K562 (cell line): ENCODE results near the gene SPINK8. TPM values are rescaled to one million over a fixed set of nuclear protein-coding genes. Genes with fewer than 3 reads are reported as not detected.

Source experiments
- ATAC-seq: fragments of 200-7000 bp; cut with Tn5 transposase; 3 replicates; pipeline ENCODE4 v1.9.1; 2020; ENCODE audit warnings: moderate library complexity
- BruUV-seq: library from RNA; stranded (reverse); fragments of 400-500 nt; replicated peaks from 2 replicates; lab custom pipeline; 2021; lab: Mats Ljungman, UMichigan
- CTCF ChIA-PET: fragments of 300-600 bp; formaldehyde crosslinking; extraction: SDS; loops from one replicate; lab custom pipeline; 2021; ENCODE audit warnings: low intra/inter-chr PET ratio; lab: Yijun Ruan, JAX
- POLR2A ChIA-PET: fragments of 300-600, 350-650 bp; sonication (Branson Sonifier 250); formaldehyde crosslinking; extraction: SDS; loops from one replicate; lab custom pipeline; 2021; ENCODE audit warnings: antibody characterized with exemption, inconsistent platforms; lab: Yijun Ruan, JAX
- DNase-seq, 4 experiments: peaks; one replicate each; pipeline versions ENCODE4 v3.0.0 to v3.0.0-alpha.2; 2011 to 2018; ENCODE audit warnings: low spot score in 3 of 4, mixed read lengths in 3 of 4; ENCODE audit errors: extremely low read depth in 1 of 4
- FAIRE-seq: peaks from 2 replicates; lab custom pipeline; 2011; peaks lifted over from hg19 to GRCh38; lab: Jason Lieb, UNC
- H2AFZ ChIP-seq: 2 replicates; pipeline ENCODE4 v1.6.0; 2011; ENCODE audit warnings: low read depth, low read length, control low read depth, inconsistent platforms
- H3K27ac ChIP-seq: fragments of 200-600 bp; 3 replicates; pipeline ENCODE4 v1.8.0; 2011; ENCODE audit warnings: low read depth, mild to moderate bottlenecking, control low read depth, inconsistent platforms, low read length, moderate library complexity, mixed read lengths; ENCODE audit errors: extremely low read depth
- H3K27me3 ChIP-seq, 2 experiments: fragments of 300-600 bp in 1 of 2; 2 replicates in 1 of 2; 3 replicates in 1 of 2; pipeline versions ENCODE4 v1.6.0 to v1.8.0; 2011; ENCODE audit warnings: inconsistent platforms in 2 of 2, low read length in 2 of 2, mild to moderate bottlenecking in 1 of 2, mixed read lengths in 1 of 2, moderate library complexity in 1 of 2; ENCODE audit not compliant: control insufficient read depth in 2 of 2, insufficient read depth in 2 of 2
- H3K36me3 ChIP-seq: fragments of 300-600 bp; 3 replicates; pipeline ENCODE4 v1.8.0; 2011; ENCODE audit warnings: mild to moderate bottlenecking, low read length, inconsistent platforms; ENCODE audit not compliant: control insufficient read depth, insufficient read depth
- H3K4me1 ChIP-seq, 2 experiments: fragments of 200-600 bp in 1 of 2; replicated peaks in 1 of 2; 2 replicates in 1 of 2; 3 replicates in 1 of 2; pipeline versions ENCODE4 v1.5.1 to v1.8.0; 2011; ENCODE audit warnings: inconsistent platforms in 2 of 2, low read length in 2 of 2, mild to moderate bottlenecking in 1 of 2, mixed read lengths in 1 of 2, moderate library complexity in 1 of 2; ENCODE audit not compliant: control insufficient read depth in 2 of 2, insufficient read depth in 2 of 2
- H3K4me2 ChIP-seq: 2 replicates; pipeline ENCODE4 v1.6.1; 2011; ENCODE audit warnings: low read length, control low read depth, inconsistent platforms, mixed read lengths; ENCODE audit not compliant: insufficient read depth
- H3K4me3 ChIP-seq: fragments of 200-600 bp; sonication (generic), shearing (Covaris generic); 2 replicates; pipeline ENCODE4 v1.5.1; 2016; ENCODE audit warnings: control low read depth, inconsistent platforms
- H3K79me2 ChIP-seq: fragments of 200-600 bp; 3 replicates; pipeline ENCODE4 v1.8.0; 2011; ENCODE audit warnings: low read length, inconsistent platforms; ENCODE audit not compliant: control insufficient read depth, insufficient read depth
- H3K9ac ChIP-seq, 2 experiments: 2 replicates each; pipeline versions ENCODE4 v1.6.0 to v1.6.1; 2011; ENCODE audit warnings: low read depth in 2 of 2, low read length in 2 of 2, control low read depth in 1 of 2, inconsistent platforms in 1 of 2, mild to moderate bottlenecking in 1 of 2, mixed read lengths in 1 of 2; ENCODE audit not compliant: insufficient read depth in 1 of 2
- H3K9me1 ChIP-seq: one replicate; pipeline ENCODE4 v1.6.0; 2011; ENCODE audit warnings: inconsistent platforms, mild to moderate bottlenecking, low read length, moderate library complexity; ENCODE audit not compliant: control insufficient read depth, insufficient read depth
- H3K9me3 ChIP-seq: replicated peaks from 2 replicates; pipeline ENCODE4 v1.5.1; 2011; ENCODE audit warnings: low read depth, low read length, inconsistent platforms; ENCODE audit not compliant: control insufficient read depth, insufficient read depth
- H4K20me1 ChIP-seq: replicated peaks from 2 replicates; pipeline ENCODE4 v1.6.1; 2011; ENCODE audit warnings: low read length, inconsistent platforms, mixed read lengths; ENCODE audit not compliant: control insufficient read depth, insufficient read depth
- EGR1 ChIP-seq: fragments of 450-650 bp; conservative IDR thresholded peaks from 2 replicates; pipeline ENCODE4 v1.6.1; 2017; ENCODE audit warnings: mild to moderate bottlenecking
- RBM14 ChIP-seq: fragments of 200-400 bp; formaldehyde crosslinking; IDR thresholded peaks from 2 replicates; pipeline ENCODE4 v1.6.1; 2018; ENCODE audit warnings: low read depth, mild to moderate bottlenecking, low read length, moderate library complexity, borderline replicate concordance; ENCODE audit not compliant: insufficient read depth
- WGBS: fragments of 100-300 bp; shearing (Covaris generic); methylation state at CpG from one replicate; pipeline ENCODE4 v1.1.6; 2016; ENCODE audit warnings: low coverage, mixed read lengths; ENCODE audit not compliant: insufficient coverage; ENCODE audit errors: missing lambda C conversion rate; 5-methylcytosine and 5-hydroxymethylcytosine counted together
- in situ Hi-C: fragments of 300-500 bp; cut with MboI; formaldehyde crosslinking; loops from 4 replicates; pipeline ENCODE4 v1.15.0; 2018; ENCODE audit warnings: inconsistent platforms, mixed read lengths
- intact Hi-C: fragments of 100-400 bp; cut with micrococcal nuclease; formaldehyde crosslinking; loops from 2 replicates; pipeline ENCODE4 v1.14.2; 2022
- polyA plus RNA-seq, 8 experiments: library from polyadenylated mRNA; depleted of rRNA in 4 of 8; stranded (reverse) in 5 of 8; unstranded in 3 of 8; fragments of >200 nt; fragmentation: Nextera tagmentation in 2 of 8; fragmentation: Illumina TruSeq in 1 of 8; extraction: Ambion mirVana in 2 of 8; extraction: Trizol in 1 of 8; gene quantifications; 2 replicates each; pipeline versions ENCODE4 v1.2.1 to v1.2.3, GENCODE V29; 2011 to 2014; ENCODE audit warnings: inconsistent platforms in 1 of 8, missing spikeins in 1 of 8
- total RNA-seq, 7 experiments: library from RNA; depleted of rRNA in 6 of 7; stranded (reverse); fragments of >200 nt in 6 of 7; fragmentation: Illumina TruSeq in 2 of 7; extraction: Trizol in 2 of 7; gene quantifications; 2 replicates each; pipeline versions ENCODE4 v1.2.1 to v1.2.3, GENCODE V29; 2011 to 2021; ENCODE audit warnings: low replicate concordance in 1 of 7
- TF ChIP-seq, protein P1 (sequence below): sonication (generic); formaldehyde crosslinking; IDR thresholded peaks from 2 replicates; pipeline ENCODE4 v1.8.1; 2022; ENCODE audit warnings: missing genetic modification reagents
- TF ChIP-seq, protein P2 (sequence below): IDR thresholded peaks from 2 replicates; pipeline ENCODE4 v1.6.1; 2014; ENCODE audit warnings: antibody characterized with exemption

The SPINK8 gene
- total and polyA plus RNA-seq, 9 of the 15 experiments (the other 6 are each of a cell fraction or from before 2014, with no cell fraction given): not detected

DNA sequence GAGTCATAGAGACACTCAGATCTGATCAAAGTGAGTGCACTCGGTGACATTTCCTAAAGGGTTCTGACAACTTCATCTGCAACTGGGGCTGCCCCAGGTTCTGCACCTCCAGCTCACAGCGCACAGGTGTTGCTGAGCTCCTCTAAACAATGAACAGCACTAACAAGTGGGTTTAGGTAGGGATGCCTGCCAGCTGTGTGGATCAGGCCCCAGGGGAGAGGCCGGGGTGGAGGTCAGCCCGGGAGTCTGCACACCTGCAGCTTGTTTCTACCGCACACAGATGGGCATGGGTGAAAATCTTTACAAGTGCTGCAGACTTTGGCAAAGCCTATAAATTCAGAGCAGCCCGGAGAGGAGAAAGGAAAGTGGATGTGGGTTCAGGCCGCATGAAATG, 38.9 kb upstream of the SPINK8 start:
- H3K4me2 ChIP-seq: no peak overlapping the region
- POLR2A ChIA-PET: interaction anchor here (1.6 kb wide), 1 partner anchor 10 kb away, joined by 4 read pairs; no protein-coding TSS in a partner anchor
- H2AFZ ChIP-seq: no peak overlapping the region
- intact Hi-C loops (no loop called here), in situ Hi-C loops (no loop called here)
- no peaks in the 10 kb centered on the region for H3K9me3 ChIP-seq
- no peaks in the 10 kb centered on the region for H3K79me2 ChIP-seq
- no peaks in the 10 kb centered on the region for H4K20me1 ChIP-seq
- no peak overlapping the region for H3K4me3 ChIP-seq
- WGBS: 32% methylated on average over 5 of the region's 7 CpGs
- DNase-seq (no peak), FAIRE-seq (no peak), ATAC-seq (no peak)
- H3K27me3 ChIP-seq: no peaks in the 10 kb centered on the region
- TF ChIP-seq, protein P1, sequence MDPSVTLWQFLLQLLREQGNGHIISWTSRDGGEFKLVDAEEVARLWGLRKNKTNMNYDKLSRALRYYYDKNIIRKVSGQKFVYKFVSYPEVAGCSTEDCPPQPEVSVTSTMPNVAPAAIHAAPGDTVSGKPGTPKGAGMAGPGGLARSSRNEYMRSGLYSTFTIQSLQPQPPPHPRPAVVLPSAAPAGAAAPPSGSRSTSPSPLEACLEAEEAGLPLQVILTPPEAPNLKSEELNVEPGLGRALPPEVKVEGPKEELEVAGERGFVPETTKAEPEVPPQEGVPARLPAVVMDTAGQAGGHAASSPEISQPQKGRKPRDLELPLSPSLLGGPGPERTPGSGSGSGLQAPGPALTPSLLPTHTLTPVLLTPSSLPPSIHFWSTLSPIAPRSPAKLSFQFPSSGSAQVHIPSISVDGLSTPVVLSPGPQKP (CRISPR knock-in tag): no peak
- no peak for TF ChIP-seq RBM14
- TF ChIP-seq EGR1: no peak
- TF ChIP-seq, protein P2, sequence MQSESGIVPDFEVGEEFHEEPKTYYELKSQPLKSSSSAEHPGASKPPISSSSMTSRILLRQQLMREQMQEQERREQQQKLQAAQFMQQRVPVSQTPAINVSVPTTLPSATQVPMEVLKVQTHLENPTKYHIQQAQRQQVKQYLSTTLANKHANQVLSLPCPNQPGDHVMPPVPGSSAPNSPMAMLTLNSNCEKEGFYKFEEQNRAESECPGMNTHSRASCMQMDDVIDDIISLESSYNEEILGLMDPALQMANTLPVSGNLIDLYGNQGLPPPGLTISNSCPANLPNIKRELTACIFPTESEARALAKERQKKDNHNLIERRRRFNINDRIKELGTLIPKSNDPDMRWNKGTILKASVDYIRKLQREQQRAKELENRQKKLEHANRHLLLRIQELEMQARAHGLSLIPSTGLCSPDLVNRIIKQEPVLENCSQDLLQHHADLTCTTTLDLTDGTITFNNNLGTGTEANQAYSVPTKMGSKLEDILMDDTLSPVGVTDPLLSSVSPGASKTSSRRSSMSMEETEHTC: no peak
- no peak overlapping the region for H3K9ac ChIP-seq
- CTCF ChIA-PET: no interaction called here
- no peaks in the 10 kb centered on the region for H3K36me3 ChIP-seq
- no peak overlapping the region for H3K27ac ChIP-seq
- H3K9me1 ChIP-seq: no peaks in the 10 kb centered on the region
- no TSS peak for BruUV-seq
- H3K4me1 ChIP-seq: peaks cover 0 to under 1% of the 10 kb centered on the region in 2 experiments; a peak in 2 of 5 replicates
